Cardiac septum (tissue), 1 donor: Measurements from ENCODE around the gene BST1. TPM values are rescaled to one million over a fixed set of nuclear protein-coding genes. Genes with fewer than 3 reads are reported as not detected.

Experiments
- DNase-seq: peaks from one replicate; pipeline ENCODE4 v3.0.0-alpha.2; 2020; ENCODE audit warnings: low spot score
- intact Hi-C: fragments of 100-400 bp; cut with DNase I; formaldehyde crosslinking; loops from one replicate; pipeline ENCODE4 v1.14.0; 2022
- total RNA-seq: library from RNA; stranded (reverse); fragmentation: NEBNext Ultra II Directional; extraction: Animal tissue kit (Norgen Biotek cat#: 25700); gene quantifications from one replicate; pipeline ENCODE4 v1.2.1, GENCODE V29; 2021
- donor health status: DM: no; HTN: no; CAD: no.

The BST1 gene
- total RNA-seq, 1 donor from 2014 or later: 2.5 TPM

DNA sequence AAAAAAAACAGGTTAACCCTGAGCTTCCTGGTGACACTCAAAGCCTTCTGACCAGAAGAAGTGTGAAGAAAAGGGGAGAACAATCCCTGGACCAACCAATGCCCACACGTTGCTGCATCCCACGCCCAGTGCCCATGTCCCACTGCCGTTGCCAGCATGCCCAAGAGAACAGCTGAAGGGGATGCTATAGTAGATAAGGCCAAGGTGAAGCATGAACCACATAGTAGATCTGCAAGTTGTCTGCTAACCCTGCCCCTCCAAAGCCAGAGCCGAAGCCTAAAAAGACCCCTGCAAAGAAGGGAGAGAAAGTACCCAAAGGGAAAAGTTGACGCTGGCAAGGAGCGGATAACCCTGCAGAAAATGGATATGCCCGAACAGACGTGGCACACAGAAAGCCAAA is 64.0 kb downstream of the BST1 start:
- intact Hi-C loops: no loop called here

DNA sequence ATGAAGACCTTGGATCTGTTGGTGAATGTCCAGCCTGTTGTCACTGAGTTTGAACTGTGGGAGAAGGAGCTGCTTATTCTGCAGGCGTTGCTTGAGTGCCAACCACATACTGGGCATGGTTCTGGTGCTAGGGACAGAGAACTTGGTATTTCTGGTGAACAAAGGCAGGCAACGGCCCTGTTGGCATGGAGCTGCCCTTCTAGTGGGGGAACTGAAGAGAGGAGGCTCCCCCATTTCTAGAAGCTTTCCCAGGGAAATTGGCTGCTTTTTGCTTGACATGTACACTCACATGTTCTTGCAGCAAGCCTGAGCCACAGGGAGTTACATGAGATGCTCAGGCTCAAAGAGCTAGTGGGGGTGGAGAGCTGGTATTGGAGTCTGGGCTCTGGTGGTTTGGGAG is 66.3 kb downstream of the BST1 start:
- intact Hi-C loops: no loop called here
- DNase-seq: no peak

More for the DNA sequence above, 64.0 kb downstream of the BST1 start:
- no peak for DNase-seq

DNA sequence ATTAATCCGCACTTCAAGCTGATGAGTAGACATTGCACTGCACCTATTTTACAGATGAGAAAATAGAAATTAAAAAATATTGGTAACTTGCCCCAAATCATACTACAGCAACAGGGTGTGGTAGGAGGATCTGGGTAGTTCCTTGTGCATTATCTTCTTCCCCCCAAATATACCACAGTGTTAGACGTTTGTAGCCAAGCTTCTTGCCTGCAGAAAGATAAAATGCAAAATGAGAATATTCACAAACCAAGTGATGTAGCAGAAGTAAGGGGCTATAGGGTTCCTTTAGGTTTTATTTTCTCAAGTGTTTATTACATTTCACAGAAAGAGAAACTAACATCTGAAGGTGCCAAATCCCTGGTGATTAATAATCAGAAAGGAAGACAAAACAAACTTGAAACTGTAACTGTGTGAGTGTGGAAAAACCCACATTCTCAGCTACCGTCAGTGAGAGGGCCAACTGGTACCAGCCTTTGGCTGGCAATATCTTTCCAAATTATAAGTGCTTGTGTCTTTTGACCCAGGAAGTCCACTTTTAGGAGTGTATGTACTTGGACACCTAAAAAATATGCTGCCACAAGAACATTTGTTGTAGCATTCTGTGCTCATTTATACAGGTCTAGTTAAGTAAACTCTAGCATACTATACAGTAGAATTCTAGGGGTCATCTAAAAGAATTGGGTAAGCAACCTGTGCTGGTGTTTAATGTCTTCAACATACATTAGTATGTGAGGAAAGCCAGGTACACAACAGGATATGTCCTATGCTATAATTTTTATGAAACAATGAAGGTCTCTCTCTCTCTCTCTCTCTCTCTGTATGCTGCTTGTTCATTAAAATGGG is 68.6 kb downstream of the BST1 start:
- intact Hi-C loops: no loop called here
- no peak for DNase-seq

DNA sequence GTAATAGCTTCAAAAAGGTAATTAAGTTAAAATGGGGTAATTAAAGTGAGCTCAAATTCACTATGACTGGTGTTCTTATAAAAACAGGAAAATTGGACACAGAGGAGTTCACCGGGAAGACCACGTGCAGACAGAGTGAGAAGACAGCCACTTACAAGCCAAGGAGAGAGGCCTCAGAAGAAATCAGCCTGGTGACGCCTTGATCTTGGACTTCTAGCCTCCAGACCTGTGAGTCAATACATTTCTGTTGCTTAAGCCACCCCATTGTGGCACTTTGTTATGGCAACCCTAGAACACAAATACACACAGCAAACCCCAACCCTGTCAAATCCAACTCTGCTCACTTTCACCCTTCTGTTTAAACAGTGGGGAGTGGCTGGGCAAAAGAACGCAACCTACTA is 71.2 kb downstream of the BST1 start:
- no peak for DNase-seq
- intact Hi-C loops: no loop called here

DNA sequence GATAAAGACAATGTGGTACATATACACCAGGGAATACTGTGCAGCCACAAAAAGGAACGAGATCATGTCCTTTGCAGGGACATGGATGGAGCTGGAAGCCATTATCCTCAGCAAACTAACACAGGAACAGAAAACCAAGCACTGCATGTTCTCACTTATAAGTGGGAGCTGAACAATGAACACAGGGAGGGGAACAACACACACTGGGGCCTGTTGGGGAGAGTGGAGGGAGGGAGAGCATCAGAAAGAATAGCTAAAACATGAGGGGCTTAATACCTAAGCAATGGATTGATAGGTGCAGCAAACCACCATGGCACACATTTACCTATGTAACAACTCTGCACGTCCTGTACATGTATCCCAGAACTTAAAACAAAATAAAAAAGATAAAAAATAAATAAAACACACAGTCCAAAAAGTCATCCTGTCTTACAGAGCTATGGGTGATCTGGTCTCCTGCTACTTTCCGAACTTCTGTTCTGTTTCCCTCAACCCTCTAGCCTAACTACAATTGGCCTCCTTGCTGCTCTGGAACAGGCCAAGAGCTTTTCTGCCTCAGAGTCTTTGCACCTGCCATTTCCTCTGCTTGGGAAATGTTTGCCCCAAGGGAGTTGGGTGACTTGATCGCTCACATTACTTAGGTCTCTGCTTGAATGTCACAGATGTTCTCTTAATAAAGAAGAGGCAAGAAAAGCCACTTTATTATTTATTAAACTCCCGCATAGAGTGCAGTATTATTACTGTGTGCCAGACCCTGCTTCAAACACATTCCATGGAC is 74.2 kb downstream of the BST1 start:
- no peak for DNase-seq
- intact Hi-C loops: no loop called here

DNA sequence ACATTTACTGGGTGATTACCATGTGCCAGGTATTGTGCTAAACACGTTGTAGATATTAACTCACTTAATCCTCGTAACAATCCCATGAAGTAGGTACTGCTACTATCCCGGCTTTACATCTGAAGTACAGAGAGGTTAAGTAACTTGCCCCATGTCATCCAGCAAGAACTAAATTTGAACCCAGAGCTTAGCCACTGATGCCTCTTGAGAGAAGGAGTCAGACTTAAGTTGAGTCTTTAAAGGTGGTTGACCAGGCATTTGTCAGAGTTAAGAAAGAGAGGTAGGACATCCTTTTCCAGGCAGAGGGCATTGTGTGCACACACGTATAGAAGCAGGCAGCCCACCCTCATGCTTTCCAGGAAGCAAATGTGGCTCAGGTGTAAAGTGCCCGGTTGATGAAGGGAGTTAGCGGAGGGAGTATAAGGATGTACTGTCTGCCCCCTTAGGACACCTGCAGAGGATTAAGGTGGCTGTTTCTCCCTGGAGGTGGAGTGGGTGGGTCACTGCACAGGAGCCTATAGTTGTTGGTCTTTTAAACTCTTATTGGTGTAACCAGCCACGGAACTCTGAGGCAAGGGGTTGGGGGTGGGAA is 74.9 kb downstream of the BST1 start:
- DNase-seq: no peak
- intact Hi-C loops: no loop called here

DNA sequence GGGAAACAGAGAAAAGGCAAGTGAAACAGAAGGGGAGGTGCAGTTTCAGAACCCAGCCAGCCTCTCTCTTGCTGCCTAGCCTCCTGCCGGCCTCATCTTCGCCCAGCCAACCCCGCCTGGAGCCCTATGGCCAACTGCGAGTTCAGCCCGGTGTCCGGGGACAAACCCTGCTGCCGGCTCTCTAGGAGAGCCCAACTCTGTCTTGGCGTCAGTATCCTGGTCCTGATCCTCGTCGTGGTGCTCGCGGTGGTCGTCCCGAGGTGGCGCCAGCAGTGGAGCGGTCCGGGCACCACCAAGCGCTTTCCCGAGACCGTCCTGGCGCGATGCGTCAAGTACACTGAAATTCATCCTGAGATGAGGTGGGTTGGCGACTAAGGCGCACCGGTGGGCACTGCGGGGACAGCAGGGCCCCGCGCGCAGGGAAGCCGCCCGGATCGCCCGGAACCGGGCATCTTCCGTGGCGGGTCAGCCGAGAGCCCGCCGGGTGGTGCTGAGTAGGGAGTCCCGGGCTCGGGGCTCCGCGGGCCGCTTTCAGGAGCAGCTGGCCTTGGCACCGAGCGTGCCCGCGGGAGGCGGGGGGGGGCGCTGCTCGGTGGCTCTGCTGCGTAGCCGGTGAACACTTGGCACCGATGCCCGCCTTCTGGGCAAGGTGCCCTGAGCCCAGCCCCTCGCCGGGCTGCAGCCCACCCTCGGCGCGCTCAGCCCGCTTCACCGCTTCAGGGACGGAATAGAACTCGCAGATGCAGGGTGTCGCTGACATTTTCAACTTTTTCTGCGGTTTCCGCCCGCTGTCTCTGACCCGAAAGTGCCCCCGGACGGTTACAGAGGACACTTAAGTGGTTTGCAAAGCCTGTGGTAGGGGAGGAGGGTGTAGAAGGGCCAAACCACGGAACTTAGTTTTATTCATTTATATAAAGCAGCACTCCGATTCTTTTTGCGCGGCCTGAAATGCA is 75.7 kb downstream of the BST1 start, which contains the start of gene CD38:
CD38 (plus strand) TSS at position 40 of the 953 bp plus-strand sequence; CDS start at position 127, 87 bp downstream.
- intact Hi-C loops: no loop called here
- no peak for DNase-seq

DNA sequence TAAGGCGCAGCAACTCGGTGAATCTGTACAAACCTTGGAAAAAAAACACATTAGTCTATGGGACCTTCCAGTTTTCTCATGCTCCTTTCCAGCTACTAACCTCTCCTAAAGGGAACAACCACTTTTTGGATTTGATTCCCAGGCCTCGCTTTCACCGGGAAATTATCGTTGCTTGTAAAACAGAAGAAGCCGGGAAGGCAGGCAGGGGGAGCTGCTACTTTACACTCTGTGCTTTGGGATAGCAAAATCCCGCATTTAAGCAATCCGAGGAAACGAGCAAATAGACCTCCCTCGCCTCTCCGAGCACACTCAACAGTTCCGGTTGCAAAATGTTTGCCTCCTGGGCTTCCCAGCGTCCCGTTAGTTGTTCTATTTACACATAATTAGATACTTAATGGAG is 76.4 kb downstream of the BST1 start:
- intact Hi-C loops: no loop called here
- DNase-seq: no peak

DNA sequence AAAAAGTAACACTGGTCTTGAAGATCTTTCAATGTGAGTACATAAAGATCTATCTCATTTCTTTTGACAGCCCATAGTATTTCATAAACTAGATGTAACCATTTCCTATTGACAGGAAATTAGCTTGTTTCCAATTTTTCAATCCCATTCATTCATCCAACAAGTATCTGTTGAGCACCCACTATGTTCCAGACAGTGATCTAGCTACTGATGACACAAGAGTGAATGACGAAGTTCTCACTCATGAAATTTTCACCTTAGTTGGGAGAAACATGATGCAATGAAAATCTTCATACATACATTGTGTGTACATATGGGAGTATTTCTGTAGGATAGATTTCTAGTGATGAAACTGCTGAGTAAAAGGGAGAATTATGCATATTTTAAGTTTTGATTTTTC is 76.9 kb downstream of the BST1 start:
- no peak for DNase-seq
- intact Hi-C loops: no loop called here

DNA sequence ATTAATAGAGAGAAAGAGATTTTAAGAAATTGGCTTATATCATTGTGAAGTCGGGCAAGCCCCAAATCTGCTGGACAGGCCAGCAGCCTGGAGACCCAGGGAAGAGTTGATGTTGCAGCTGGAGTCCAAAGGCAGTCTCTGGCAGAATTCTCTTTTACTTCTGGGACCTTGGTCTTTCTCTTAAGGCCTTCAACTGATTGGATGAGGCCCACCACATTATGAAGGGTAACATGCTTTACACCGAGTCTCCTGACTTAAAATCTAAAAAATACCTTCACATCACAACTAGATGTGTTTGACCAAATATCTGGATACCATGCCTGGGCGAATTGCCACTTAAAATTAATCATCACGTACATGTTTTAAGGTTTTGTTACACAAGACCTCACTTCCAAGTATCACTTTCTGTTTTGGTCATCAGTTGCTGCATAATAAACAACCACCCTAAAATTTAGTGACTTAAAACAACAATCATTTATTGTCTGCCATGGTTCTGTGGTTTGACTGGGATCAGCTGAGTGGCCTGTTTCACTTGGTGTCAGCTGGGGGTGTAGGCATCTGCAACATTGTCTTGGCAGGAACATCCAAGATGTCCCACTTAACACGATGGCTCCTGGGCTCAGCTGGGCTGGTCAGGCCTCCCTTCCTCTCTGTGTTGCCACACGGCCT is 78.7 kb downstream of the BST1 start:
- DNase-seq: no peak
- intact Hi-C loops: no loop called here

Other genes with a start within 250 kb of the BST1 start
- 9.0 TPM for gene CC2D2A, start 233.2 kb upstream of the BST1 start, total RNA-seq
- 60.9 TPM for gene FBXL5, start 47.7 kb upstream of the BST1 start, total RNA-seq
- gene FAM200B, start 21.2 kb upstream of the BST1 start, total RNA-seq: 21.6 TPM
- 0.92 TPM for gene CD38, start 75.3 kb downstream of the BST1 start, total RNA-seq
- gene FGFBP1, start 235.7 kb downstream of the BST1 start, total RNA-seq: not detected